GM21515 (cell line): ENCODE results near the gene CEP112.
A peak's percentile ranks its signal among the peaks of the same experiment; 100 is the strongest.

Experiments used
- ATAC-seq: cut with Tn5 transposase; IDR thresholded peaks from one replicate; pipeline ENCODE4 v1.9.1; 2021; ENCODE audit not compliant: unreplicated experiment

The CEP112 gene

DNA sequence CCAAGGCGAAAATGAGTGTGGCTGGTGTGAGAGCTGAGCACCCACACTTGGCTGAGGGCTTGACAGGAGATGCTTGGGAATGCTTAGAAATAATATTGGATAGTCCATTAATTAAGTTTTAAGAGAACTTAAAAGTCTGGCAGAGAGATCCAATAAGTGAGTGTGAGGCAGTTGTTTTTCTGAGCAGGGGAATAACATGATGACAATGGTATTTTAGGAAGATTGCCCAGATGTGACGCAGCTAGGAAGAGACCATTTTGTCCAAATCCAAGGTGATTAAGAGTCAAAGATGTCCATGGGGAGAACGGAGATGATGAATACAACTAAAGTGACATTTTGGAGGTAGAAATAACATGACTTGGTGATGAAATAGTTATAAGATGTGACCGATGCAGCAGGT is 527.7 kb downstream of the CEP112 start:
- ATAC-seq: no peak

GRCh38 chr17:65662196-65662595 is 529.7 kb downstream of the CEP112 start:
- ATAC-seq: no peak

DNA sequence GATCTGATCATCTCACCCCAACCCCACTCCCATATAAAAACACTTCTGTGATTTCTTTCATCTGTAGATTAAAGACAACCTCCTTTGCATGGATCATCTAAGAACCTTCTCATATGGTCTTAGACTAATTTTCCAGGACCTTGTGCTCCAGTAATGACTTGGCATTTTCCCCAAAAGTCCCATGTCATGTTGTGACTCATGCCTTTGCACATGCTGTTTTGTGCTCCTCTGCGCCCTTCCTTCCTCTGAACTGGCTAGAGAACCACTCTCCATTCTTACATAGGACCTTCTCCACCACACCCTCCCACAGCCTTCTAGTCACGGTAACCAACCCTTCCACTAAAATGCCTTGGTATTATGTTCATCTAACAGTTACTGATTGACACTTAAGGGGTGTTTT is 531.0 kb downstream of the CEP112 start:
- ATAC-seq: no peak

DNA sequence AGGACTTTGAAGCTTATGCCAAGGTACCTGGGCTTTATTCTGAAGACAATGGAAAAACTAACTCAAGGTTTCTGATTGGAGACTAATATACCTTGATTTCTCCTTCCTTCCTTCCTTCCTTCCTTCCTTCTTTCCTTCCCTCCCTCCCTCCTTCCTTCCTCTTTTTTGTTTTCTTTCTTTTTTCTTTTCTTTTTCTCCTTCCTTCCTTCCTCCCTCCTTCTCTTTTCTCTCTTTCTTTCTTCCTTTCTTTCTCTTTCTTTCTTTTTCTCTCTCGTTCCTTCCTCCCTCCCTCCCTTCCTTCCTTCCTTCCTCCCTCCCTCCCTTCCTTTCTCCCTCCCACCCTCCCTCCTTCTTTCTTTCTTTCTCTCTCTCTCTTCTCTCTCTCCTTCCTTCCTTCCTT is 531.9 kb downstream of the CEP112 start:
- no peak for ATAC-seq

DNA sequence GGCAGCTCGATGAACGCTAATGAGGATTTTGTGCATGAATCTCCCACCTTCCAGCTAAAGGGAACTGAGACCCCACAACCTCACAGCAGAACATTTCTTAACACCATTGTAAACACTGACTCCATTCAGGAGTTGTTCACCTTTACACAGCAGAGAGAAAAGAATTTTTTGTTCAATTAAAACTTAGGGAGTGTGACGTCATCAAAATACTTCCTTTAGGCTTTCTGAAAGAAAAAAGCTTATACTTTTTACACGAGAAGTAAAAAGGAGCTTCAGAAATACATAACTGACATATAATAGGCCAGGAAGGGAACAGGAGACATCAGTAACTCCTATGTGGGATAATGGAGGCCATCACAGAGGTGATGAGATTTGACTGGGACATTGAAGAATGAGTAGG is 532.4 kb downstream of the CEP112 start:
- no peak for ATAC-seq

GRCh38 chr17:65657251-65657828 is 534.6 kb downstream of the CEP112 start:
- ATAC-seq: no peak

GRCh38 chr17:65656390-65657250 is 535.3 kb downstream of the CEP112 start:
- ATAC-seq: peak; percentile 58

DNA sequence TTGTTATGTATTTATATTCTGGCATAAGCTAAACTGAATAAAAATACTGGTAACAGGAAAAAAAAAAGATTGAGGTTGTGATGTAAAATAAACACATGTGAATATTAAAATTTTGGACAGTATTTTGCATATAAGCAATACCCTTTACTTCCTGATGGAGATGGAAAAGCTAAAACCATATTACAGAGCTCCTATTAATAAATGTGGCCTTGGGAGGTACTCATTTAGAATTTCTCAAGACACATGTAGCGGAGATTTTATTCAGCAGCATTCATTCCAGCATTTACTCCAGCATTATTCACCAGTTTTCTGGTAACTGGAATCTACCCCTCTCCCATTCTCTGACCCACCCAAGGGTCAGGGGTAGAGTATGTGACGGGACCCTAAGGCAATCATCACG is 536.2 kb downstream of the CEP112 start:
- no peak for ATAC-seq

GRCh38 chr17:65644545-65644944 is 547.4 kb downstream of the CEP112 start:
- no peak for ATAC-seq

GRCh38 chr17:65638221-65638975 is 553.5 kb downstream of the CEP112 start:
- no peak for ATAC-seq

GRCh38 chr17:65637786-65638185 is 554.1 kb downstream of the CEP112 start:
- ATAC-seq: no peak

DNA sequence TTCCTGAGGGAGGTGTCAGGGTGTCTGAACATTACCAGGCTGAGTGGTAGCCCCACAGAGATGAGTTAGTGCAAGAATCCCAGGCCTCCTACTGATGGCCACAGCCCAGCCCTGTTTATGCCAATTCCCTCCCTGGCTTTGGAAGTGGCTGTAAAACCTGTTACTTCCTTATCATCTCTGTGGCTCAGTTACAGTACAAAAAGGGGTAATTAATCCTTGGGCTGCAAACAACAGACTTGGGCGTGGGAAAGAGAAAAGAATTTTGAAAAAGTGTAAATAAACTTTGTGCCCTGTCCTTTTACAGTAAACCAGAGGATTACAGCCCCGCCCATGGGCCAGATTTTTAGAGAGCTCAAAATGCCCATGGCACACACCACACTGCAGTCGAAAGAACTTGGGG is 557.4 kb downstream of the CEP112 start:
- ATAC-seq: no peak

DNA sequence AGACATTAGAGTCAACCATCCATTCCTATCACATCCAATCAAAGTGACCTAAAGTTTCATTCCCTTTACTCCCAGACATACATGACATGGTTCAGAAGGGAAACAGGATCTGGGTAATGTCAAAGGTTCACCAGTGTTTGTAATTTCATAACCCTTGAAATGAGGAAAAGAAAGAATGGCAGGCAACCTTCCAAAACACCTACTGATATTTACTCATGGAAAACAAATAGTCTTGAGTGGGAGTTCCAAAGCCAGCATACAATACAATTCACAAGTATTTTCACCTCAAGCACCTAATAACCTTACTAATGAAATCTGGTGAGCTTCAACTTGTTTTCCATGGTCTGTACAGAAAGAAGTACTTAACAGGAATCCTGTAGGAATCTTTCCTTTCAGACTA is 557.9 kb downstream of the CEP112 start:
- no peak for ATAC-seq

DNA sequence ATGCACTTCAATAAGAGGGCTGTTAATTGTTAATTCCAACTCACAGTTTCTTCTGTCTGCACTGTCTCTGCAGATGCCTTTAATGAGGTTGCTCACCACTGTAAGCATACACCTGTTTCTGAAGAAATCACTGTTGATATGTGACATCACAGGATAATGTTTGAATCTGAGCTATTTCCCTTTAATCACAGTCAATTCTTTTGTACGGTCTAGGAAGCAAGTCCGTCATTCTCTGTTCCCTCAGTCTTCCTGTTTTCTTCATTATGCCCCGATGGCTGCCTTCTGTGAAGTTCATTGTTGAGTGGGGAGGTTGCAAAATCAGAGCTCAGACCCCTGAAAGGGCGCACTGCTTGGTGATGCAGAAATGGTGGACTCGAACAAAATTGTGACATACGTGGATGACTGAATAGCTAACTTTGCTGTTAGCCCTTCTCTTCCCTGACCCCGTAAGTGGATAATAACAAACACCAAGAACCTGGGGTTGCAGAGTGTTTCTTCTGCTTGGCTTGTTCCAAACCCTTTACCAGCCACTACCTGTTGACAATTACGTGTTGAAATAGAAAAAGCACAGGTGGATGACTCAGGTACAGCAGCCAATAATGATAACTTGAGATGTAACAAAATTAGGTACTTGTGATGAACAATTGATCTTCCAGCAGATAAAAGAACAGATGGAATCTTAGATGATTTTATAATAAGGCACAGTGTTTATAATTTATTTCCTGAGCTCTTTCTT is 558.6 kb downstream of the CEP112 start:
- ATAC-seq: no peak

- ATAC-seq: no peak
Measured at GRCh38 chr17:65630502-65630901, 561.4 kb downstream of the CEP112 start.

DNA sequence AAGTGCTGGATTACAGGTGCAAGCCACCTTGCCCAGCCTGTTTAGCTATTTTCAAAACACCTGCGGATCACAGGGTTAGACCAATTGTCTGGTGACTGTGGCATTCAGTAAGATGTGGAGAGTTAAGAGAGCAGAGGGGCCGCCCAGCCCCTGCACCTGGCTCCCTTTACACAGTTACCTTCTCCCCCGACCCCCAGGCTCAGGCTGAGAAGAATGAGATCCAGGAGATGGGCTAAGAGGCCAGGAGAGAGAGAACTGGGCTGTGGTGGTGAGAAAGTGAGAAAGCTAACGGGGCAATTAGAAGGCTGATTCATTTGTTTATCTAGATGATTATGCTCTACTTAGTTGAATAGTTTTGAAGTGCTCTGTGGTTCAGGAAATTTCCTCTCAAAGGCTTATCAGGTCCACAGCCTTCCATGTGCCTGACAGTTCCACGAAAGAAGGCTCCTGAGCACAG is 562.7 kb downstream of the CEP112 start:
- ATAC-seq: no peak

DNA sequence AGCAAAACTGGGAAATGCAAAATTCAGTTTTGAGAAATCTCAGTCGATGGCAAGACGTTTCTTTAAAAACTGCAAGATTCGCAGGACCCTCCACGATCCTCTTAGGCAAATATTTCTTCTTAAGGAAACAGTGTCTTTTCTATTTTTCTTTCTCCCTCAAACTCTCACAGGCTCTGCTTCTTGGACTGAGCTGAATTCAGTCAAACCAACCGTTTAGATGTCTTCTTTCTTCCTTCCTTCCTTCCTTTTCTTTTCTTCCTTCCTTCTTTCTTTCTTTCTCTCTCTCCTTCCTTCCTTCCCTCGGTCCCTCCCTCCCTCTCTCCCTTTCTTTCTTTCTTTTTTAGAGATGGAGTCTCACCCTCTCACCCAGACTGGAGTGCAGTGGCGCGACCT is 563.3 kb downstream of the CEP112 start:
- ATAC-seq: no peak

- no peak for ATAC-seq
Measured at GRCh38 chr17:65627891-65628643, 563.9 kb downstream of the CEP112 start.

DNA sequence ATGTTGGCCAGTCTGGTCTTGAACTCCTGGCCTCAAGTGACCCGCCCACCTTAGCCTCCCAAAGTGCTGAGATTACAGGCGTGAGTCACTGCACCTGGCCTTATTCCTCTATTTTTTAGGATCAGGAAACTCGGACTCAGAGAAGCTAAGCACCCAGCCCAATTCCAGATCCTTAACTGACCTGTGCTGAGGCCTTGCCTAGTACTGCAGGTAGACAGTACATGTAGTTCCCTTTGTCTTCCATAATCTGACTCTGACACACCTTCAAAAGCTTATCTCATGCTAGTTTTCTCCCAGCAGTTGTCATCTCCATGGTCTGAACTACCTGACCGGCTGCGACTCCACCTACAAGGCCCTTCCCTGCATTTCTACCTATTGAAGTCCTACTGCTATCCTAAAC is 564.8 kb downstream of the CEP112 start:
- no peak for ATAC-seq

GRCh38 chr17:65626451-65626850 is 565.5 kb downstream of the CEP112 start:
- ATAC-seq: no peak
